K562 (cell line): ENCODE results near the gene HAUS3. TPM values are rescaled to one million over a fixed set of nuclear protein-coding genes. Genes with fewer than 3 reads are reported as not detected.

Source experiments
- CHD7 ChIP-seq: fragments of 200-600 bp; sonication (generic); IDR thresholded peaks from one replicate; pipeline ENCODE4 v1.6.1; 2012; ENCODE audit warnings: mild to moderate bottlenecking, low read depth, low read length, inconsistent platforms
- E2F4 ChIP-seq: sonication (generic); formaldehyde crosslinking; IDR thresholded peaks from 2 replicates; pipeline ENCODE4 v1.8.0; 2022; ENCODE audit warnings: mild to moderate bottlenecking, low read depth, missing genetic modification reagents
- LEF1 ChIP-seq: fragments of 450-650 bp; IDR thresholded peaks from 2 replicates; pipeline ENCODE4 v1.6.1; 2016; ENCODE audit warnings: mild to moderate bottlenecking
- NEUROD1 ChIP-seq: fragments of 150-350 bp; IDR thresholded peaks from 2 replicates; pipeline ENCODE4 v1.6.1; 2014; ENCODE audit warnings: borderline replicate concordance, low read length, low read depth; ENCODE audit not compliant: partially characterized antibody
- PRDM10 ChIP-seq: fragments of 450-650 bp; IDR thresholded peaks from 2 replicates; pipeline ENCODE4 v1.6.1; 2018; ENCODE audit not compliant: partially characterized antibody
- PTRF ChIP-seq: fragments of 450-650 bp; IDR thresholded peaks from 2 replicates; pipeline ENCODE4 v1.6.1; 2016; ENCODE audit warnings: mild to moderate bottlenecking, missing genetic modification characterization, missing compliant biosample characterization
- SIN3B ChIP-seq: fragments of 450-650 bp; IDR thresholded peaks from 2 replicates; pipeline ENCODE4 v1.6.1; 2017; ENCODE audit warnings: low read depth, mild to moderate bottlenecking, moderate library complexity
- SOX6 ChIP-seq: fragments of 450-650 bp; IDR thresholded peaks from 2 replicates; pipeline ENCODE4 v1.6.1; 2014; ENCODE audit warnings: mild to moderate bottlenecking
- ZNF124 ChIP-seq: sonication (generic); formaldehyde crosslinking; IDR thresholded peaks from 2 replicates; pipeline ENCODE4 v1.8.1; 2022; ENCODE audit warnings: missing genetic modification reagents
- ZNF253 ChIP-seq: fragments of 250-450 bp; sonication (Bioruptor Pico); conservative IDR thresholded peaks from 2 replicates; pipeline ENCODE4 v1.6.1; 2021; ENCODE audit warnings: mild to moderate bottlenecking
- ZNF551 ChIP-seq: fragments of 250-450 bp; sonication (Bioruptor Pico); IDR thresholded peaks from 2 replicates; pipeline ENCODE4 v1.5.0; 2021; ENCODE audit warnings: mild to moderate bottlenecking, moderate library complexity
- polyA plus RNA-seq, 8 experiments: library from polyadenylated mRNA; depleted of rRNA in 4 of 8; stranded (reverse) in 5 of 8; unstranded in 3 of 8; fragments of >200 nt; fragmentation: Nextera tagmentation in 2 of 8; fragmentation: Illumina TruSeq in 1 of 8; extraction: Ambion mirVana in 2 of 8; extraction: Trizol in 1 of 8; gene quantifications; 2 replicates each; pipeline versions ENCODE4 v1.2.1 to v1.2.3, GENCODE V29; 2011 to 2014; ENCODE audit warnings: inconsistent platforms in 1 of 8, missing spikeins in 1 of 8
- total RNA-seq, 7 experiments: library from RNA; depleted of rRNA in 6 of 7; stranded (reverse); fragments of >200 nt in 6 of 7; fragmentation: Illumina TruSeq in 2 of 7; extraction: Trizol in 2 of 7; gene quantifications; 2 replicates each; pipeline versions ENCODE4 v1.2.1 to v1.2.3, GENCODE V29; 2011 to 2021; ENCODE audit warnings: low replicate concordance in 1 of 7

HAUS3 gene
- total and polyA plus RNA-seq, 9 of the 15 experiments (the other 6 are each of a cell fraction or from before 2014, with no cell fraction given), result 8.9 to 25.7 (median 21.5) TPM

- TF ChIP-seq CHD7 (no peak), NEUROD1 (peak; percentile 14), ZNF253 (CRISPR knock-in tag) (no peak), PRDM10 (peak; percentile 94), ZNF551 (no peak), SOX6 (no peak), ZNF124 (CRISPR knock-in tag) (no peak), SIN3B (no peak; the same call in 1 of the 2 replicates), E2F4 (CRISPR knock-in tag) (peak; percentile 93), LEF1 (no peak), PTRF (tag) (no peak)
These were observed at the start of gene HAUS3, which contains the start of gene POLN (continued) for GRCh38 chr4:2241410-2242353.
